IPS DF 6.9 (cell line): ENCODE data around the gene LSP1.

Experiments
- DNase-seq: peaks from one replicate; pipeline ENCODE4 v3.0.0-alpha.2; 2013; ENCODE audit warnings: low read depth, low spot score
- H3K27ac ChIP-seq: one replicate; pipeline ENCODE4 v1.5.1; 2013; ENCODE audit warnings: low read length, control low read depth
- H3K27me3 ChIP-seq: 2 replicates; pipeline ENCODE4 v1.6.1; 2013; ENCODE audit warnings: mild to moderate bottlenecking, low read length; ENCODE audit not compliant: control insufficient read depth, insufficient read depth
- H3K36me3 ChIP-seq: 2 replicates; pipeline ENCODE4 v1.6.1; 2013; ENCODE audit warnings: low read length; ENCODE audit not compliant: control insufficient read depth, insufficient read depth
- H3K4me1 ChIP-seq: 2 replicates; pipeline ENCODE4 v1.6.1; 2013; ENCODE audit warnings: low read length; ENCODE audit not compliant: control insufficient read depth, insufficient read depth
- H3K4me3 ChIP-seq: 2 replicates; pipeline ENCODE4 v1.5.1; 2013; ENCODE audit warnings: mild to moderate bottlenecking, low read length
- H3K9me3 ChIP-seq: 2 replicates; pipeline ENCODE4 v1.6.1; 2013; ENCODE audit warnings: low read length, inconsistent platforms; ENCODE audit not compliant: control insufficient read depth, insufficient read depth
- WGBS: extraction: QIAGEN DNeasy Blood & Tissue Kit; methylation state at CpG from one replicate; pipeline ENCODE4 v1.1.7; 2013; ENCODE audit warnings: mixed read lengths, missing lambda C conversion rate; ENCODE audit not compliant: insufficient read length, insufficient coverage; 5-methylcytosine and 5-hydroxymethylcytosine counted together

Gene LSP1

DNA sequence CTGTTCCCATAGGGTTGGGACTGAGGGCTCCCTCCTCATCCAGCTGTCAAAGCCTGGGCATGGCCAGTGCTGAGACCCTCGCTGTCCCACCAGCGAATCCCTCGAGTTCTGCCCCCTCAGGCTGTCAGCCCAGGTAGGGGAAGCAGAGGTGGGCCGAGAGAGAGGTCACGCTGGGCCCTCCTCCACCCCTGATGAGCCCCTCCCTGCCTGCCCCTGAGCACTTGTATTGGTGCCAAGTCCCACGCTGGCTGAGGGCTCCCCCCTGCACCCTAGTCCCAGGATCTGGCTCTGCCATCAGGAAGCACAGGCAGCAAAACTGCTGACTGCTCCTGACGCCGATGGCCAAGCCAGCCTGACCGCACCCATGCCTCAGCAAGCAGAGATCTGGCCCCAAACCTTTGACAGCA is 35.5 kb downstream of the LSP1 start:
- Histone ChIP-seq H3K4me1 (no peaks in the 10 kb centered on the region), H3K4me3 (no peak overlapping the region), H3K36me3 (no peaks in the 10 kb centered on the region; the same call in 1 of the 2 replicates), H3K9me3 (no peaks in the 10 kb centered on the region), H3K27me3 (no peaks in the 10 kb centered on the region), H3K27ac (no peak overlapping the region)
- no peak for DNase-seq
- WGBS: no CpG with 5 or more reads among the region's 9 CpGs

DNA sequence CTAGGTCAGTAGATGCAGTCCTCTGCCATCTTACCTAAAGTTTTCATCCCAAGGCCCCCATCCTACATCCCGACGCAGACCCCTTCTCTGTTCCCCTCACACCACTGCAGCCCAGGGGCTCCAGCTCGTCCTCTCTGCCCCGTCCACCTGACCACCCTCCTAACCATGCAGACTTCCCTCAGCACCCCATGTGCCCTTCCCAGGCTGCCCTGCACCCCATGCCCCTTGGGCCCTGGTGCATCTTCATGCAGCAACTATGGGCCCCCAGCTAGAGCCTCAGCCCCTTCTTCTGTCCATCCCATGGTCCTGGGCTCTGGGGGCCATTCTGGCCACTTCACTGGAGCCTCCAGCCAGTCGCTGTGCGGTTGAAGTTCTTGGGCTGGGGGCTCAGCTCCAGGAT is 35.9 kb downstream of the LSP1 start:
- no peaks in the 10 kb centered on the region for H3K9me3 ChIP-seq
- no peaks in the 10 kb centered on the region for H3K4me1 ChIP-seq
- H3K36me3 ChIP-seq: no peaks in the 10 kb centered on the region; the same call in 1 of the 2 replicates
- no peak overlapping the region for H3K27ac ChIP-seq
- WGBS: no CpG with 5 or more reads among the region's 6 CpGs
- H3K4me3 ChIP-seq: no peak overlapping the region
- no peak for DNase-seq
- H3K27me3 ChIP-seq: no peaks in the 10 kb centered on the region

DNA sequence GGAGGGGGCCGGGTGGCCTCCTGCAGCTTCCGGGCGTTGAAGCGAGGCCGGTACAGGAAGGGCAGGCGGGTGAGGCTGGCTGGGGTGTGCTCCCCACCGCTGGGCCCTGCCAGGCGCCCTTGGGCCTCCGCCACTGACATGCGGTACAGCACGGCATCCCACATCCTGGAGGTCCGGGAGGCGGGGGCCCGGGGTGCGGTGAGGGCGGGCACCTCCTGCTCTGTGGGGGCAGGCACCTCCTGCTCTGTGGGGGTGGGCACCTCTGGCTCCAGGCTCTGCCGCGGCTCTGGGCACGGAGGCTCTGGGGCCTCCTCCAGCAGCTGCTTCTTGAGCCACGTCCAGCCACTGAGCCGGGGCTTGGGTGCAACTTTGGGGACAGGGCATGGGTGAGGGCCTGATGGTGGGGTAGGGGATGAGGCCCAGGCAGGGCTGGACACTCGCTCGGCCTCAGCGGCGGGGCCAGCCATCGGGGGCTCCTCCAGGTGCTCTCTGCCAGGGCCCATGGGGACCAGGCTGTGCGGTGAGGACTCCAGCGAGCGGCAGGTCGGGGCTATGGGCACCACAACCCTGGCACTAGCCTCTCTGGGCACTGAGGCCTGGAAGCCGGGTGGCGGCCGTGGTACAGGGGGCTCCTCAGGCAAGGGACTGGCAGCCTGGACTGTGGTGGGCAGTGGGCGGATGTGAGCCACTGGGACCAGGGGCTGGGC is 36.5 kb downstream of the LSP1 start:
- H3K4me1 ChIP-seq: no peaks in the 10 kb centered on the region
- DNase-seq: no peak
- H3K9me3 ChIP-seq: no peaks in the 10 kb centered on the region
- H3K27me3 ChIP-seq: no peaks in the 10 kb centered on the region
- H3K36me3 ChIP-seq: no peaks in the 10 kb centered on the region; the same call in 1 of the 2 replicates
- WGBS: no CpG with 5 or more reads among the region's 34 CpGs
- no peak overlapping the region for H3K4me3 ChIP-seq
- no peak overlapping the region for H3K27ac ChIP-seq

DNA sequence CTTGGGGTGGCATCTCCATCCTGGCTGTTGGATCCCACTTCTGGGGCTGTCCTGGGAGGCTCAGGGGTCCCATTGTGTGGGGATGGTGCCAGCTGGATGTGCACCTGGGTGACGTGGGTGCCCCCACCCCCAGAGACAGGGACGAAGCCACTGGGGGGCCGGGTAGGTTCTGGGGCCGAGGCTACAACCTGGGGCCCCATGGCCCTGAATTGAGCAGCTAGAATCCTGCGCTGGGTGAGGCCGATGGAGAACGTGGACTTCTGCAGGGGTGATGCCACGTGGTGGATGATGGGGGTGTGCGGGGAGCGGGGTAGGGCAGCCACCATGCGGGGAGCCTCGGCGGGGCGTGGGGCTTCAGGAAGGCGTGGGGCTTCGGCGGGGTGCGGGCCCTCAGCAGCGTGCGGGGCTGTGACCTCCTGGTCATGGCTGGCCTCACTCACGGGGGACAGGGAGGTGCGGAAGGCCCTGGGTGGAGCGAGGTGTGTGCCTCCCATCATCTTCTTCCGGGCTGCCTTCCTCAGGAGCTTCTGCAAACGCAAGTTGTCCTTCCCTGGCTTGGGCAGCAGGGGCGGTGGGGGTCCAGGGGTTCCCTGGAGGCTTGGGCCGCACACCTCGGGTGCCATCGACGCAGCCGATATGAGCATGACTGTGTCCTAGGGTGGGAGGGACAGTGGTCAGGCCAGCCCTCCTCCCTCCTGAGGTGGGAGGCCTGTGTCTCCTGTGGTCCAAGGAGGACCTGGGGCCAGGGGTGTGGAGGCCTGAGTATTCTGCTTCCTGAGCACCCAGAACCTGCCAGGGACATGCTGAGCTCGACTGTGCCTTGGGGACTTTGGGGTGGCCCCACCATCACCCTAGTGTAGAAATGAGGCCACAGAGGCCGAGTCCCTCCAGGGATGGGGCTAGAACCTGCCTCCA is 37.3 kb downstream of the LSP1 start:
- H3K4me3 ChIP-seq: no peak overlapping the region
- no peaks in the 10 kb centered on the region for H3K27me3 ChIP-seq
- H3K9me3 ChIP-seq: no peaks in the 10 kb centered on the region
- no peaks in the 10 kb centered on the region; the same call in 1 of the 2 replicates for H3K36me3 ChIP-seq
- H3K27ac ChIP-seq: no peak overlapping the region
- H3K4me1 ChIP-seq: no peaks in the 10 kb centered on the region
- WGBS: no CpG with 5 or more reads among the region's 33 CpGs
- DNase-seq: no peak

DNA sequence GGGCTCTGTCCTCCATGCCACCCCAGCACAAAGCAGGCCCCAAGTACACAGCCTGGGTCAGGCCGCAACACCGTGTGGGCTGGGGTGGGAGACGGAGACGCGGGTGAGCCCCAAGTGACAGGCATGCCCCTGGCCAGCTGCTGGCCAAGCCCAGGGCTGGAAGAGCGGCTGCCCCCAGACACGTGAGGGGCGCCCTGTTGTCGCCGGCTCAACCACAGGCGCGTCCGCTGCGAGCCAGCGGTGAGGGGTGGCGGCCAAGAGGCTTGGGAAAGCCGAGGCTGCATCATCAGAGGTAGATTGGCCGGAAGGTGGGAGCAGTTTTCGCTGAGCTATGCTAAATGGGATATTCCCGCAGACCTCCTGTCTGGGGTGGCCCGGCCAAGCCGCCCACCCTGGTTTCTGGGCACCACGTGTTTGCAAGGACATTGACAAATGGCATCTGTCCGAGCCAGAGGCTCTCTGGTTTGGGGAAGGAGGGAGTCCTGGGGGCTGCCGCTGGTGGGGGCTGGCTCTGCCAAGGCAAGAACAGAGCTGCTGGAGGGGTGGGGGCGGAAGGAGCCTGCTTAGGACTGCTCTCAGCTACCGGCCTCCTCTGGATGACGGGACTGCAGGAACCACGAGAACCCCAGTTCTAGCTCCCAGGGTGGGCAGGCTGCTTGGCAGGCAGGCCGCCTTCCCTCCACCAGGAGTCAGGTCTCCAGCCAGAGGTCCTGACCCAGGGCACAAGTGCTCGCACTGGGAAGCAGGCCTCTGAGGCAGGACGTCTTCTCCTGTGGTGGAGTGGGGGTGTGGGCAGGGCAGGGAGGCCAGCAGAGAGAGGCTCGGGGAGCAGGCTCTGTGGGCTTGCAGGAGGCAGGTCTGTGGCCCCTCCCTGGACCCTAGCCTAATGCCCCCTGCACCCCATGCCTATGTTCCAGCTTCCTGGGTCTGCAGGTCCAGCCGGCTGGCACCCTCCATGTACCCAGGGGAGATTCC is 38.3 kb downstream of the LSP1 start:
- Histone ChIP-seq H3K36me3 (no peaks in the 10 kb centered on the region; the same call in 1 of the 2 replicates), H3K27me3 (no peaks in the 10 kb centered on the region), H3K27ac (no peak overlapping the region), H3K4me3 (no peak overlapping the region), H3K4me1 (no peaks in the 10 kb centered on the region), H3K9me3 (no peaks in the 10 kb centered on the region)
- no peak for DNase-seq
- no CpG with 5 or more reads among the region's 34 CpGs for WGBS

DNA sequence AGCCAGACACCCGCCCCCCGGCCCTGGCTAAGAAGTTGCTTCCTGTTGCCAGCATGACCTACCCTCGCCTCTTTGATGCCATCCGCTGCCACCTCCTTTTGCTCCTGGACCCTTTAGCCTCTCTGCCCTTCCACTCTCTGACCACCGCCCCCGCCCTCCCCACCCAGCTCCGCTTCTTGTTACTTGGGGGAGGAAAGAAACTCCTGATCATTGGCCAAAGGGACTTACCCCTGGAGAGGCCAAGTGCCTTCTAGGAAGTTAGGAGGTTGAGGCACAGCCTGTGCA is 38.9 kb downstream of the LSP1 start, which contains the start of gene PRR33:
TSS of gene PRR33 (minus strand) at position 65 of the 285 bp plus-strand sequence. CDS start 1,311 bp downstream, outside the sequence.
- no peak within 1 kb of the TSS for H3K4me3 ChIP-seq
- H3K27me3 ChIP-seq: no peaks in the 10 kb centered on the region
- no peak for DNase-seq
- WGBS: no CpG with 5 or more reads among the region's 7 CpGs
- H3K36me3 ChIP-seq: no peaks in the 10 kb centered on the region; the same call in 1 of the 2 replicates
- H3K27ac ChIP-seq: no peak within 1 kb of the TSS
- no peaks in the 10 kb centered on the region for H3K9me3 ChIP-seq
- no peaks in the 10 kb centered on the region for H3K4me1 ChIP-seq

DNA sequence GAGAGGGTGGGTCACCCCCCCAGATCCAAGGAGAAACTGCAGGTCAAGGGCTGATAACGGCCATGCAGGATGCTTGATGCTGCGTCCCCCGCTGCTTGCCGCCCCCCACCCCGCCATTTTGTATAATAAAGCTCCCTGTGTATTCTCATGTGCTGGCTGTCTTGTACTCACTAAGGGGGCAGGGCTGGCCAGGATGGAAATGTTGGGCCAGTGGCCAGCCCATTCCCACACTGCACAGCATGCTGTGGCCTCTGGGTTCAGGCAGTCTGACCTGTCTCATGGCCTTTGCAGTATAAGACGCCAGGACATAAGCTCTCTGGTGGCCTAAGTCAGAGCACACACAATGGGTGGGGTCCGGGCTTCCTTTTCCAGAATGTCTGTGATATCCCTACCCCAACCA is 39.2 kb downstream of the LSP1 start:
- Histone ChIP-seq H3K27me3 (no peaks in the 10 kb centered on the region), H3K4me1 (no peaks in the 10 kb centered on the region), H3K36me3 (no peaks in the 10 kb centered on the region; the same call in 1 of the 2 replicates), H3K27ac (no peak overlapping the region), H3K4me3 (no peak overlapping the region), H3K9me3 (no peaks in the 10 kb centered on the region)
- no CpG with 5 or more reads among the region's 7 CpGs for WGBS
- DNase-seq: no peak

DNA sequence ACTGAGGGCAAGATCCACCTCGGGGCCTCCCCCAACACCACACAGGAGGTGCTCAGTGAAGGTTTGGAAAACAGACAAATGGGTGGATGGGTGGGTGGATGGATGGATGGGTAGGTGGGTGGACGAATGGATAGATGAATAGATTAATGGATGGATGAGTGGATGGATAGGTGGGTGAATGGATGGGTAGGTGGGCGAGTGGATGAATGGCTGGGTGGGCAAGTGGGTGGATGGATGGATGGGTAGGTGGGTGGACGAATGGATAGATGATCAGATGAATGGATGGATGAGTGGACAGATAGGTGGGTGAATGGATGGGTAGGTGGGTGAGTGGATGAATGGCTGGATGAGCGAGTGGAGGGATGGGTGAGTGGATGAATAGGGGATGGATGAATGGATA is 39.7 kb downstream of the LSP1 start:
- Histone ChIP-seq H3K27ac (no peak overlapping the region), H3K27me3 (no peaks in the 10 kb centered on the region)

DNA sequence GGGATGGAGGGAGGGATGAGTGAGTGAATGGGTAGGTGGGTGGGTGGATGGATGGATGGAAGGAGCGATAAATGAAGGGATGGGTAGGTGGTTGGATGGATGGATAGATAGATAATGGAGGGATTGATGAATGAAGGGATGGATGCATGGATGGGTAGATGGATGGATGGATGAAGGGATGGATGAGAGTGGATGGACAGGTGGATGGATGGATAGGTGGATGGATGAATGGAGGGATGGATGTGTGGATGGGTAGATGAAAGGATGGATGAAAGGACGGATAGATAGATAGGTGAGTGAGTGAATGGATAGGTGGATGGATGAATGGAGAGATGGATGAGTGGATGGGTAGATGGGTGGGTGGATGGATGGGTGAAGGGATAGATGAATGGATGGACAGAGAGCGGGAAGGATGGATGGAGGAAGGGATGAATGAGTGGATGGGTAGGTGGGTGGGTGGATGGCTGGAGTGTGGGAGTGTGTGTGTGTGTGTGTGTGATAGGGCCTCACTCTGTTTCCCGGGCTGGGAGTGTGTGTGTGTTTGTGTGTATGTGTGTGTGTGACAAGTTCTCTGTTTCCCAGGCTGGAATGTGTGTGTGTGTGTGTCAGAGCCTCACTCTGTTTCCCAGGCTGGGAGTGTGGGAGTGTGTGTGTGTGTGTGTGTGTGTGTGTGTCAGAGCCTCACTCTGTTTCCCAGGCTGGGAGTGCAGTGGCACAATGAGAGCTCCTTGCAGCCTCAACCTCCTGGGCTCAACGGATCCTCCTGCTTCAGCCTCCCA is 40.9 kb downstream of the LSP1 start:
- Histone ChIP-seq H3K27ac (no peak overlapping the region), H3K36me3 (no peaks in the 10 kb centered on the region), H3K27me3 (no peaks in the 10 kb centered on the region), H3K4me1 (no peaks in the 10 kb centered on the region), H3K4me3 (no peak overlapping the region), H3K9me3 (no peaks in the 10 kb centered on the region)
- no peak for DNase-seq
- WGBS: 100% methylated on average over 2 of the region's 5 CpGs

More for the DNA sequence above, 39.7 kb downstream of the LSP1 start:
- WGBS: 100% methylated on average over 1 of the region's 5 CpGs
- Histone ChIP-seq H3K4me3 (no peak overlapping the region), H3K9me3 (no peaks in the 10 kb centered on the region), H3K4me1 (no peaks in the 10 kb centered on the region), H3K36me3 (no peaks in the 10 kb centered on the region; the same call in 1 of the 2 replicates)
- DNase-seq: no peak
